ENCODE results near the gene DNM3. TPM values are rescaled to one million over a fixed set of nuclear protein-coding genes. Genes with fewer than 3 reads are reported as not detected.

Gene DNM3
- total and polyA plus RNA-seq, 2 of the 8 experiments (the other 6 are each of a cell fraction or from before 2014, with no cell fraction given), result 2.0 to 8.5 TPM

- TF ChIP-seq JUND (IDR thresholded peaks at IDR 0.05; ENCODE audit: low read length), result no peak
- no peak for TF ChIP-seq GTF2F1 (IDR thresholded peaks at IDR 0.05; ENCODE audit: borderline replicate concordance, low read depth, low read length)
- no peak for TF ChIP-seq CHD1 (IDR thresholded peaks at IDR 0.05; ENCODE audit: low read depth, low read length)
- no peak for TF ChIP-seq SP4 (IDR thresholded peaks at IDR 0.05; ENCODE audit: low read length)
- no peak for TF ChIP-seq USF2 (IDR thresholded peaks at IDR 0.05; ENCODE audit: low read length)
- TF ChIP-seq CTBP2 (IDR thresholded peaks at IDR 0.05; ENCODE audit: borderline replicate concordance, insufficient read depth, insufficient read length, low read length), result no peak
- TF ChIP-seq BACH1 (IDR thresholded peaks at IDR 0.05; ENCODE audit: low read length), result no peak
- TF ChIP-seq TBP (IDR thresholded peaks at IDR 0.05; ENCODE audit: low read depth, low read length), result no peak
- TF ChIP-seq FOSL1 (IDR thresholded peaks at IDR 0.05; ENCODE audit: insufficient read depth, low read depth, low read length), result no peak
- TF ChIP-seq RNF2 (IDR thresholded peaks at IDR 0.05; ENCODE audit: borderline replicate concordance, low read depth, low read length, missing control alignments, poor library complexity, severe bottlenecking), result no peak
- no peaks in the 10 kb centered on the region for H3K36me3 ChIP-seq (ENCODE audit: control insufficient read depth in 2 of 4, insufficient read depth in 4 of 4, low read length in 3 of 4)
- H2AFZ ChIP-seq (ENCODE audit: low read length), result no peak overlapping the region
- H4K91ac ChIP-seq (replicated peaks; ENCODE audit: insufficient read length, low read length), result no peak overlapping the region
- no peak overlapping the region for H3K56ac ChIP-seq (replicated peaks; ENCODE audit: insufficient read length, low read depth, low read length)
- FAIRE-seq, result no peak
- no peaks in the 10 kb centered on the region for H3K27me3 ChIP-seq (replicated peaks in 1 of 4; ENCODE audit: control insufficient read depth in 3 of 4, extremely low read depth in 1 of 4, insufficient read depth in 3 of 4, low read length in 3 of 4)
- no peak overlapping the region for H3K18ac ChIP-seq (ENCODE audit: extremely low read depth, low read length)
- no peak overlapping the region for H3K14ac ChIP-seq (ENCODE audit: insufficient read length)
- no peaks in the 10 kb centered on the region for H3K23me2 ChIP-seq (ENCODE audit: low read depth, low read length)
- H2BK120ac ChIP-seq (replicated peaks; ENCODE audit: low read depth, low read length), result no peak overlapping the region
- H3K4me3 ChIP-seq (ENCODE audit: extremely low read depth in 1 of 4, insufficient read depth in 2 of 4, low read depth in 3 of 4, low read length in 4 of 4), result no peak overlapping the region
- no peak overlapping the region for H2BK12ac ChIP-seq (ENCODE audit: low read depth, low read length)
- ChIA-PET CTCF (ENCODE audit: partially characterized antibody) (interaction anchor here (1.2 to 1.3 kb wide), 2 partner anchors 11 to 99 kb away, joined by 3 to 4 read pairs; no protein-coding TSS in a partner anchor), POLR2A (ENCODE audit: partially characterized antibody) (no interaction called here)
- DNase-seq (ENCODE audit: low read depth in 1 of 2, low spot score in 2 of 2), result no peak
- H3K4me2 ChIP-seq (ENCODE audit: insufficient read depth in 1 of 2, low read depth in 2 of 2, low read length in 2 of 2), result no peak overlapping the region
- H3K4me1 ChIP-seq (replicated peaks in 1 of 4; ENCODE audit: control insufficient read depth in 3 of 4, insufficient read depth in 4 of 4, low read length in 3 of 4), result peaks cover 0 to 2% (median under 1%) of the 10 kb centered on the region in 4 experiments; a peak in 2 of 7 replicates
- no peaks in the 10 kb centered on the region for H3K9me3 ChIP-seq (ENCODE audit: insufficient read depth in 2 of 2, low read depth in 1 of 2, low read length in 1 of 2)
- no peaks in the 10 kb centered on the region for H3K79me1 ChIP-seq (ENCODE audit: low read depth, low read length)
- no peaks in the 10 kb centered on the region for H4K20me1 ChIP-seq (replicated peaks in 1 of 2; ENCODE audit: control insufficient read depth in 1 of 2, insufficient read depth in 2 of 2, low read length in 2 of 2)
- H3K23ac ChIP-seq (ENCODE audit: insufficient read length), result no peak overlapping the region
- no peak overlapping the region for H2BK5ac ChIP-seq (ENCODE audit: low read depth, low read length)
- H3K27ac ChIP-seq (ENCODE audit: low read depth, low read length), result no peak overlapping the region
- H3K4ac ChIP-seq (replicated peaks; ENCODE audit: insufficient read length, low read depth, low read length), result no peak overlapping the region
- no peak overlapping the region for H2BK15ac ChIP-seq (ENCODE audit: low read length)
- H2AK5ac ChIP-seq (ENCODE audit: low read depth, low read length), result no peak overlapping the region
- no peak overlapping the region for H2BK20ac ChIP-seq (ENCODE audit: low read length)
- no peak overlapping the region for H4K5ac ChIP-seq (ENCODE audit: insufficient read length, low read depth, low read length)
- no peaks in the 10 kb centered on the region for H3K79me2 ChIP-seq (ENCODE audit: control insufficient read depth in 1 of 2, insufficient read depth in 2 of 2, low read length in 2 of 2)
- no peak overlapping the region for H3K9ac ChIP-seq (replicated peaks in 1 of 4; ENCODE audit: extremely low read depth in 1 of 4, low read depth in 3 of 4, low read length in 3 of 4)
- no peak overlapping the region for H4K8ac ChIP-seq (ENCODE audit: extremely low read depth, insufficient read depth, low read length)
These were observed 27.8 kb downstream of the DNM3 start for GRCh38 chr1:171869097-171869496.

All from H1 (cell line).